ENCODE results near the gene MORC4.

DNA sequence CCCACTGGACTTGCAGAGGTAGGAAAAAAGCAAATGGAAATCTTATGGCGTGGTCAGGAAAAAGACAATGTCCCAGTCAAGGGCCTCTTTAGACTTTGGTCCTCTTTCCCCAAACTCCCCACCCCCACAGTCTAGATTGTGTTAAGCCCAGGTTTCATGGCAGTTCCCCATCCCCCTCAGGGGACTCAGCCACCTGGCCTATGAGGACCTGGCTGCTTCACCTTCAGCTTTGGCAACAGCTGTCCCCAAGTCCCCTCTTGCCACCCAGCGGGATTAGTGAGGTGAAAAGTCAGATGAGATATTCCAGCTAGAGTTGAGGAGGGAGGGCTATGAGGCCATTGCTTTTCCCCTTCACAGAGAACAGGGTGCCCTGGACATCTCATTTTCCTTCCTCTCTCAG is 97.3 kb downstream of the MORC4 start:
- no peak for TF ChIP-seq EZH2 (IDR thresholded peaks at IDR 0.05; ENCODE audit: borderline replicate concordance, insufficient read depth, low read length, poor library complexity, severe bottlenecking)
- TF ChIP-seq REST (IDR thresholded peaks at IDR 0.05; ENCODE audit: borderline replicate concordance): no peak
- no peak for TF ChIP-seq CTCF (IDR thresholded peaks at IDR 0.05; ENCODE audit: poor library complexity, severe bottlenecking)
- no peak for TF ChIP-seq MXI1 (conservative IDR thresholded peaks at IDR 0.05; ENCODE audit: poor library complexity, severe bottlenecking)
- no peak for TF ChIP-seq RAD21 (conservative IDR thresholded peaks at IDR 0.05)
- TF ChIP-seq POLR2AphosphoS5 (IDR thresholded peaks at IDR 0.05): no peak
- TF ChIP-seq SMC3 (conservative IDR thresholded peaks at IDR 0.05; ENCODE audit: poor library complexity): no peak
- TF ChIP-seq TAF1 (IDR thresholded peaks at IDR 0.05; ENCODE audit: low read depth): no peak

Data from neural cell (in vitro differentiated cells).